Measurements from ENCODE around the gene ZNF428.
"Not testable (repeated sequence)": the region's sequence is repeated elsewhere in the genome, so short reads cannot be mapped to it uniquely, and the experiment has no call there.

Gene ZNF428

GRCh38 chr19:43619262-43620060 lies at the start of gene ZNF428:
Gene ZNF428, minus strand, starts transcription at chr19:43619629. Its CDS starts 5,325 bp downstream, at chr19:43614304.
- peak; percentile 81 to 84 for DNase-seq (ENCODE audit: low read depth in 2 of 2)

GRCh38 chr19:43668406-43669109 lies 49.1 kb upstream of the ZNF428 start:
- peak; percentile 98 to 99 for DNase-seq (ENCODE audit: low read depth in 2 of 2)

GRCh38 chr19:43667876-43668405 lies 48.5 kb upstream of the ZNF428 start:
- DNase-seq (ENCODE audit: low read depth in 2 of 2), result no peak

- DNase-seq (ENCODE audit: low read depth in 2 of 2), result no peak
Observed at GRCh38 chr19:43667126-43667875, 47.9 kb upstream of the ZNF428 start.

GRCh38 chr19:43664018-43664417 lies 44.6 kb upstream of the ZNF428 start:
- no peak for DNase-seq (ENCODE audit: low read depth in 2 of 2)

- DNase-seq (ENCODE audit: low read depth in 2 of 2), result no peak
Observed at GRCh38 chr19:43662487-43662886, 43.1 kb upstream of the ZNF428 start.

- no peak for DNase-seq (ENCODE audit: low read depth in 2 of 2)
Observed at GRCh38 chr19:43660971-43661360, 41.5 kb upstream of the ZNF428 start.

- DNase-seq (ENCODE audit: low read depth in 2 of 2), result no peak
Observed at GRCh38 chr19:43660301-43660970, 41.0 kb upstream of the ZNF428 start.

GRCh38 chr19:43658494-43658893 lies 39.1 kb upstream of the ZNF428 start:
- no peak for DNase-seq (ENCODE audit: low read depth in 2 of 2)

GRCh38 chr19:43658001-43658400 lies 38.6 kb upstream of the ZNF428 start:
- no peak for DNase-seq (ENCODE audit: low read depth in 2 of 2)

- DNase-seq (ENCODE audit: low read depth in 2 of 2), result no peak
Observed at GRCh38 chr19:43656436-43656835, 37.0 kb upstream of the ZNF428 start.

GRCh38 chr19:43652546-43652874 lies 33.1 kb upstream of the ZNF428 start:
- no peak for DNase-seq (ENCODE audit: low read depth in 2 of 2)

- DNase-seq (ENCODE audit: low read depth in 2 of 2), result no peak
Observed at GRCh38 chr19:43651758-43652545, 32.5 kb upstream of the ZNF428 start.

- not testable (repeated sequence) for DNase-seq (ENCODE audit: low read depth in 2 of 2)
Observed at GRCh38 chr19:43650276-43650675, 30.8 kb upstream of the ZNF428 start.

- DNase-seq (ENCODE audit: low read depth in 2 of 2), result no peak
Observed at GRCh38 chr19:43649514-43649913, 30.1 kb upstream of the ZNF428 start.

GRCh38 chr19:43648633-43649032 lies 29.2 kb upstream of the ZNF428 start:
- DNase-seq (ENCODE audit: low read depth in 2 of 2), result no peak

GRCh38 chr19:43644181-43644580 lies 24.8 kb upstream of the ZNF428 start:
- no peak for DNase-seq (ENCODE audit: low read depth in 2 of 2)

- DNase-seq (ENCODE audit: low read depth in 2 of 2), result no peak
Observed at GRCh38 chr19:43643326-43643725, 23.9 kb upstream of the ZNF428 start.

GRCh38 chr19:43642531-43642930 lies 23.1 kb upstream of the ZNF428 start:
- DNase-seq (ENCODE audit: low read depth in 2 of 2), result no peak

- DNase-seq (ENCODE audit: low read depth in 2 of 2), result no peak
Observed at GRCh38 chr19:43641333-43641732, 21.9 kb upstream of the ZNF428 start.

- DNase-seq (ENCODE audit: low read depth in 2 of 2), result no peak
Observed at GRCh38 chr19:43640424-43640757, 21.0 kb upstream of the ZNF428 start.

Measured in stimulated activated CD4-positive, alpha-beta T cell treated with anti-CD3 and anti-CD28 coated beads, Interleukin-15, amount 100 ng/mL, for 48 hours (primary cell).